Skin epidermis (tissue), 12 donors: Measurements from ENCODE around the gene RASSF9.

ENCODE experiments used
- H3K27ac ChIP-seq, 21 experiments: fragments of 200-600 bp; sonication (generic) in 11 of 21; one replicate each; pipeline ENCODE4 v1.5.0; 2020; ENCODE audit warnings: mild to moderate bottlenecking in 3 of 21, inconsistent platforms in 2 of 21, moderate library complexity in 2 of 21
- H3K4me3 ChIP-seq, 7 experiments: fragments of 200-600 bp; sonication (generic) in 2 of 7; one replicate each; pipeline ENCODE4 v1.5.0; 2020; ENCODE audit warnings: inconsistent platforms in 2 of 7, mild to moderate bottlenecking in 2 of 7, moderate library complexity in 1 of 7

RASSF9 gene

DNA sequence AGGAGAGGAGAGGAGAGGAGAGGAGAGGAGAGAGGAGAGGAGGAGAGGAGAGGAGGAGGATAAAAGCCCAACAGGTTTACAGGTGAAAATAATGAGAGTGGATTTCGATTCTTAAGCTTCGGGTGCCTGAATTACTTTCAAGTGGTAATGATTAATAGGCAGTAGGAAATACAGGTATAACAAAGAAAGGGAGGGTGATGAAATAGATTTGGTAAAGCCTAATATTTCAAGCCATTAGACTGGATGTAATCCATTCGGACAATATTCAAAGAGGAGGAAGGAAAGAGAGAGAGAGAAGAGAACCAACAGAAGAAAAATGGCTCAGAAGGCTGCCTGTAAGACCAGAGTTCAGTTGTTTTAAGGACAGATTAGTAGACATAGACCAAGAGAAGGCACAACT lies 76.6 kb downstream of the RASSF9 start:
- no peak overlapping the region for H3K27ac ChIP-seq

GRCh38 chr12:85759091-85759490 lies 77.1 kb downstream of the RASSF9 start:
- Histone ChIP-seq H3K27ac (no peak overlapping the region), H3K4me3 (no peak overlapping the region)

More for the DNA sequence above, 76.6 kb downstream of the RASSF9 start:
- no peak overlapping the region for H3K4me3 ChIP-seq

DNA sequence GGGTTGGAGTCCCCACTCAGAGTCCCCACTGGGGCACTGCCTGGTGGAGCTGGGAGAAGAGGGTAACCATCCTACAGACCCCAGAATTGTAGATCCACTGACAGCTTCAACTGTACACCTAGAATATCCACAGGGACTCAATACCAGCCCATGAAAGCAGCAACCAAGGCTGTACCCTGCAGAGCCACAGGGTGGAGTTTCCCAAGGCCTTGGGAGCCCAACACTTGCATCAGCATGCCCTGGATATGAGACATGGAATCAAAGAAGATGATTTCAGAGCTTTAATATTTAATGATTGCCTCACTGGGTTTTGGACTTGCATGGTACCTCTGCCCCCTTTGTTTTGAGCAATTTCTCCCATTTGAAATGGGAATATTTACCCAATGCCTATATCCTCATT lies 80.4 kb downstream of the RASSF9 start:
- H3K4me3 ChIP-seq: no peak overlapping the region
- H3K27ac ChIP-seq: no peak overlapping the region
